Measurements from ENCODE around the gene NUCKS1. TPM values are rescaled to one million over a fixed set of nuclear protein-coding genes. Genes with fewer than 3 reads are reported as not detected.

Gene NUCKS1
- total and polyA plus RNA-seq, 10 of the 15 experiments (the other 5 are each of a cell fraction or from before 2014, with no cell fraction given): 40.5 to 135 (median 55.5) TPM

DNA sequence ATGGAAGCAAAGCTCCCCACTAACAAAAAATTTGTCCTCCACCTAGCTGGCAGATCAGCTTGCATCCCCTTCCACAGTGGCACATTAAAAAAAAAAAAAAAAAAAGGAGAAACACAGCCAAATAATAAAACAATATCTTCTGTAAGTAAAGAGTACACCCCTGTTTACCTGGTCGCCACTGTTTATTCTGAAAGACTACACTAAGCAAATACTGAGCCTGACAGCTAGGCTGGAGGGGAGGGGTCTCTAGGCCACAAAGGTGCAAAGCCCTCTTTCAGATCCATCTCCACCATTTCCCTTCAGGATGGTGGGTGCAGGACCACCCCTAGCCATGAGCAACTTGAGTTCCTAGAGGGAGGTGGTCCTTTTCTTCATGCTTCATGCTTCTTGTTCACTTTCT lies 46.9 kb downstream of the NUCKS1 start:
- no TSS peak for BruUV-seq (replicated peaks)
- FAIRE-seq (no peak), DNase-seq (ENCODE audit: low read depth, low spot score) (no peak), ATAC-seq (no peak)
- H2AFZ ChIP-seq (ENCODE audit: control insufficient read depth, low read depth, low read length): no peak overlapping the region
- no peaks in the 10 kb centered on the region for H3K79me2 ChIP-seq (ENCODE audit: control insufficient read depth, insufficient read depth, low read length)
- SMC1A ChIA-PET (ENCODE audit: uncharacterized antibody, unreplicated experiment): interaction anchor here (0.6 to 19.5 kb wide), 10 partner anchors 9 to 900 kb away, joined by 3 to 1008 read pairs (median 4); no protein-coding TSS in a partner anchor
- TF ChIP-seq BCL11A (IDR thresholded peaks at IDR 0.05; ENCODE audit: low read depth, low read length): no peak
- TF ChIP-seq, protein P1, sequence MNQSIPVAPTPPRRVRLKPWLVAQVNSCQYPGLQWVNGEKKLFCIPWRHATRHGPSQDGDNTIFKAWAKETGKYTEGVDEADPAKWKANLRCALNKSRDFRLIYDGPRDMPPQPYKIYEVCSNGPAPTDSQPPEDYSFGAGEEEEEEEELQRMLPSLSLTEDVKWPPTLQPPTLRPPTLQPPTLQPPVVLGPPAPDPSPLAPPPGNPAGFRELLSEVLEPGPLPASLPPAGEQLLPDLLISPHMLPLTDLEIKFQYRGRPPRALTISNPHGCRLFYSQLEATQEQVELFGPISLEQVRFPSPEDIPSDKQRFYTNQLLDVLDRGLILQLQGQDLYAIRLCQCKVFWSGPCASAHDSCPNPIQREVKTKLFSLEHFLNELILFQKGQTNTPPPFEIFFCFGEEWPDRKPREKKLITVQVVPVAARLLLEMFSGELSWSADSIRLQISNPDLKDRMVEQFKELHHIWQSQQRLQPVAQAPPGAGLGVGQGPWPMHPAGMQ (IDR thresholded peaks at IDR 0.05; ENCODE audit: borderline replicate concordance): no peak
- no peak for TF ChIP-seq YBX1 (IDR thresholded peaks at IDR 0.05)
- TF ChIP-seq, protein P2, sequence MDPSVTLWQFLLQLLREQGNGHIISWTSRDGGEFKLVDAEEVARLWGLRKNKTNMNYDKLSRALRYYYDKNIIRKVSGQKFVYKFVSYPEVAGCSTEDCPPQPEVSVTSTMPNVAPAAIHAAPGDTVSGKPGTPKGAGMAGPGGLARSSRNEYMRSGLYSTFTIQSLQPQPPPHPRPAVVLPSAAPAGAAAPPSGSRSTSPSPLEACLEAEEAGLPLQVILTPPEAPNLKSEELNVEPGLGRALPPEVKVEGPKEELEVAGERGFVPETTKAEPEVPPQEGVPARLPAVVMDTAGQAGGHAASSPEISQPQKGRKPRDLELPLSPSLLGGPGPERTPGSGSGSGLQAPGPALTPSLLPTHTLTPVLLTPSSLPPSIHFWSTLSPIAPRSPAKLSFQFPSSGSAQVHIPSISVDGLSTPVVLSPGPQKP (IDR thresholded peaks at IDR 0.05; ENCODE audit: low read depth, low read length): no peak
- no peak for TF ChIP-seq IRF4 (IDR thresholded peaks at IDR 0.05; ENCODE audit: low read depth, low read length)
- no peak for TF ChIP-seq POLR2AphosphoS5 (IDR thresholded peaks at IDR 0.05; ENCODE audit: low read length)
- no peak for TF ChIP-seq ZNF207 (IDR thresholded peaks at IDR 0.05; ENCODE audit: borderline replicate concordance)
- TF ChIP-seq, protein P3, sequence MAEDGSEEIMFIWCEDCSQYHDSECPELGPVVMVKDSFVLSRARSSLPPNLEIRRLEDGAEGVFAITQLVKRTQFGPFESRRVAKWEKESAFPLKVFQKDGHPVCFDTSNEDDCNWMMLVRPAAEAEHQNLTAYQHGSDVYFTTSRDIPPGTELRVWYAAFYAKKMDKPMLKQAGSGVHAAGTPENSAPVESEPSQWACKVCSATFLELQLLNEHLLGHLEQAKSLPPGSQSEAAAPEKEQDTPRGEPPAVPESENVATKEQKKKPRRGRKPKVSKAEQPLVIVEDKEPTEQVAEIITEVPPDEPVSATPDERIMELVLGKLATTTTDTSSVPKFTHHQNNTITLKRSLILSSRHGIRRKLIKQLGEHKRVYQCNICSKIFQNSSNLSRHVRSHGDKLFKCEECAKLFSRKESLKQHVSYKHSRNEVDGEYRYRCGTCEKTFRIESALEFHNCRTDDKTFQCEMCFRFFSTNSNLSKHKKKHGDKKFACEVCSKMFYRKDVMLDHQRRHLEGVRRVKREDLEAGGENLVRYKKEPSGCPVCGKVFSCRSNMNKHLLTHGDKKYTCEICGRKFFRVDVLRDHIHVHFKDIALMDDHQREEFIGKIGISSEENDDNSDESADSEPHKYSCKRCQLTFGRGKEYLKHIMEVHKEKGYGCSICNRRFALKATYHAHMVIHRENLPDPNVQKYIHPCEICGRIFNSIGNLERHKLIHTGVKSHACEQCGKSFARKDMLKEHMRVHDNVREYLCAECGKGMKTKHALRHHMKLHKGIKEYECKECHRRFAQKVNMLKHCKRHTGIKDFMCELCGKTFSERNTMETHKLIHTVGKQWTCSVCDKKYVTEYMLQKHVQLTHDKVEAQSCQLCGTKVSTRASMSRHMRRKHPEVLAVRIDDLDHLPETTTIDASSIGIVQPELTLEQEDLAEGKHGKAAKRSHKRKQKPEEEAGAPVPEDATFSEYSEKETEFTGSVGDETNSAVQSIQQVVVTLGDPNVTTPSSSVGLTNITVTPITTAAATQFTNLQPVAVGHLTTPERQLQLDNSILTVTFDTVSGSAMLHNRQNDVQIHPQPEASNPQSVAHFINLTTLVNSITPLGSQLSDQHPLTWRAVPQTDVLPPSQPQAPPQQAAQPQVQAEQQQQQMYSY (CRISPR knock-in tag; IDR thresholded peaks at IDR 0.05): no peak
- no peaks in the 10 kb centered on the region for H3K27me3 ChIP-seq (replicated peaks in 1 of 2; ENCODE audit: control insufficient read depth in 2 of 2, insufficient read depth in 2 of 2, low read length in 1 of 2)
- POLR2A ChIA-PET: interaction anchor here (0.7 to 1.2 kb wide), 4 partner anchors 9 to 357 kb away, joined by 4 to 6 read pairs (median 6); no protein-coding TSS in a partner anchor
- in situ Hi-C loops (cut with MboI) (no loop called here), intact Hi-C loops (cut with micrococcal nuclease; ENCODE audit: unreplicated experiment) (no loop called here)
- no peak overlapping the region for H3K9ac ChIP-seq (ENCODE audit: control insufficient read depth, insufficient read depth, low read length)
- 90% methylated on average over 1 of the region's 1 CpG for WGBS (ENCODE audit: insufficient coverage, insufficient replicate concordance, low lambda C conversion rate, missing lambda C conversion rate)
- RAD21 ChIA-PET (ENCODE audit: unreplicated experiment): interaction anchor here (0.6 to 4.3 kb wide), 10 partner anchors 8 to 274 kb away, joined by 3 to 41 read pairs (median 4); no protein-coding TSS in a partner anchor
- H3K36me3 ChIP-seq (ENCODE audit: control insufficient read depth in 2 of 2, insufficient read depth in 2 of 2, low read length in 1 of 2): no peaks in the 10 kb centered on the region; a peak in 2 of 4 replicates
- H3K4me2 ChIP-seq (ENCODE audit: control insufficient read depth, insufficient read depth): no peak overlapping the region
- CTCF ChIA-PET: interaction anchor here (0.7 to 16.5 kb wide), 4 partner anchors 9 to 111 kb away, joined by 4 to 1339 read pairs (median 28); partner anchors contain the start of gene SLC45A3
- H3K9me3 ChIP-seq (replicated peaks; ENCODE audit: control insufficient read depth, insufficient read depth, low read length): no peaks in the 10 kb centered on the region
- H3K4me3 ChIP-seq: no peak overlapping the region
- H3K27ac ChIP-seq (ENCODE audit: control insufficient read depth, insufficient read depth): no peak overlapping the region
- no peaks in the 10 kb centered on the region for H4K20me1 ChIP-seq (ENCODE audit: control insufficient read depth, insufficient read depth)
- no peaks in the 10 kb centered on the region for H3K4me1 ChIP-seq (ENCODE audit: control insufficient read depth, insufficient read depth, low read length)

Measured in GM12878 (cell line).